ENCODE measurements around the gene ALDH1A3.

Gene ALDH1A3

GRCh38 chr15:100873029-100873677, 6.5 kb upstream of the ALDH1A3 start:
- Histone ChIP-seq H3K36me3 (ENCODE audit: control insufficient read depth, insufficient read depth, low read length) (no peaks in the 10 kb centered on the region), H3K4me1 (ENCODE audit: control insufficient read depth, insufficient read depth, low read length, poor library complexity, severe bottlenecking) (no peaks in the 10 kb centered on the region), H3K27ac (ENCODE audit: low read depth, low read length, severe bottlenecking) (no peak overlapping the region), H3K4me3 (ENCODE audit: extremely low read depth, insufficient read depth, low read length, poor library complexity, severe bottlenecking) (no peak overlapping the region), H3K9me3 (ENCODE audit: control insufficient read depth, low read length) (peaks cover 10% of the 10 kb centered on the region)
- 70% methylated on average over 1 of the region's 2 CpGs; no CpG with 5 or more reads in 1 of the 2 experiments for WGBS, 2 experiments (ENCODE audit: insufficient coverage in 2 of 2)

DNA sequence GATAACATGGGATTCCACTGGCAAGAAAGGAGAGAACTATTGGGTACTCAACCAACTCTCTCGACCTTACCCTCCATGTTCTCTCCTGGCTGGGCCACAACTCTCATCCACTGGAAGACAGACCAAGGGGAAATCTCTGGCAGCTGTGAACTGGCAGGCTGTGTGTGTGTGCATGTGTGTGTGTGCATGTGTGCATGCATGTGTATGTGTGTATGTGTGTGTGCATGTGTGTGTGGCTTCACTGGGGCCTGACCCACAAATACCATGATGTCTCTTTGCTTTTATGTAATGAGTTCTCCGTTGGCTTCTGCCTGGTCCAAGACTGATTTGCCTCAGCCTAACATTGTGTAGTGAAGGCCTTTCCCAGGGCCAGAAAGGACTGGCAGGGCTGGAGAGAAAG, 4.1 kb upstream of the ALDH1A3 start:
- peaks cover 4% of the 10 kb centered on the region for H3K4me1 ChIP-seq (ENCODE audit: control insufficient read depth, insufficient read depth, low read length, poor library complexity, severe bottlenecking)
- no peaks in the 10 kb centered on the region for H3K36me3 ChIP-seq (ENCODE audit: control insufficient read depth, insufficient read depth, low read length)
- no peak overlapping the region for H3K27ac ChIP-seq (ENCODE audit: low read depth, low read length, severe bottlenecking)
- no peaks in the 10 kb centered on the region for H3K9me3 ChIP-seq (ENCODE audit: control insufficient read depth, low read length)
- no peak overlapping the region for H3K4me3 ChIP-seq (ENCODE audit: extremely low read depth, insufficient read depth, low read length, poor library complexity, severe bottlenecking)
- WGBS, 2 experiments (ENCODE audit: insufficient coverage in 2 of 2), result 73 to 80% methylated on average over 1 of the region's 2 CpGs

GRCh38 chr15:100875976-100876375, 3.7 kb upstream of the ALDH1A3 start:
- WGBS, 2 experiments (ENCODE audit: insufficient coverage in 2 of 2), result 77 to 98% methylated on average over 5 to 6 of the region's 7 CpGs
- no peak overlapping the region for H3K4me3 ChIP-seq (ENCODE audit: extremely low read depth, insufficient read depth, low read length, poor library complexity, severe bottlenecking)
- no peaks in the 10 kb centered on the region for H3K36me3 ChIP-seq (ENCODE audit: control insufficient read depth, insufficient read depth, low read length)
- no peaks in the 10 kb centered on the region for H3K9me3 ChIP-seq (ENCODE audit: control insufficient read depth, low read length)
- no peak overlapping the region for H3K27ac ChIP-seq (ENCODE audit: low read depth, low read length, severe bottlenecking)
- peaks cover 4% of the 10 kb centered on the region for H3K4me1 ChIP-seq (ENCODE audit: control insufficient read depth, insufficient read depth, low read length, poor library complexity, severe bottlenecking)

- H3K4me3 ChIP-seq (ENCODE audit: extremely low read depth, insufficient read depth, low read length, poor library complexity, severe bottlenecking), result no peak overlapping the region
- peaks cover 4% of the 10 kb centered on the region for H3K4me1 ChIP-seq (ENCODE audit: control insufficient read depth, insufficient read depth, low read length, poor library complexity, severe bottlenecking)
- no peaks in the 10 kb centered on the region for H3K9me3 ChIP-seq (ENCODE audit: control insufficient read depth, low read length)
- H3K36me3 ChIP-seq (ENCODE audit: control insufficient read depth, insufficient read depth, low read length), result no peaks in the 10 kb centered on the region
- no peak overlapping the region for H3K27ac ChIP-seq (ENCODE audit: low read depth, low read length, severe bottlenecking)
- 85 to 97% methylated on average over 6 to 9 of the region's 10 CpGs for whole genome bisulfite sequencing, 2 experiments (ENCODE audit: insufficient coverage in 2 of 2)
Measured at GRCh38 chr15:100877551-100877950, 2.1 kb upstream of the ALDH1A3 start.

DNA sequence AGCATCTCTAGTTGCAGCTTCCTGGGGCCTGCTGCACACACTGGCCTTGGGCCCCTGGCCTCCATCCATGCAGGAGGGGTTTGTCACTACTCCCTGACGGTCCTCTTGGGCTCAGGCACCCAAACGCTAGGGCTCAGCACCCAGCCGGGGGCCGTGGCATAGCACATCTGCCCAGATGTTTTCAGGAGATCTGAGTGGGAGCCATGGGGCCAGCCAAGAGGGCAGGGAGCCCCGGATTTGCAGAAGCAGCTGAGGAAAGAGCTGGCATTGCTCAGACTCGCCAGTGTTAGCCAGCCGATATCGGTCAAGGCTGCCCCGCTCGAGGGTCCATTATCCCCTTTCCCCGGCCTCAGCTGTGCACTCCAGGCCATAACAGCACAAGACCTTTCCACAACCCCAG, 1.5 kb upstream of the ALDH1A3 start:
- H3K36me3 ChIP-seq (ENCODE audit: control insufficient read depth, insufficient read depth, low read length), result no peaks in the 10 kb centered on the region
- no peak overlapping the region for H3K4me3 ChIP-seq (ENCODE audit: extremely low read depth, insufficient read depth, low read length, poor library complexity, severe bottlenecking)
- H3K4me1 ChIP-seq (ENCODE audit: control insufficient read depth, insufficient read depth, low read length, poor library complexity, severe bottlenecking), result peaks cover 4% of the 10 kb centered on the region
- H3K27ac ChIP-seq (ENCODE audit: low read depth, low read length, severe bottlenecking), result no peak overlapping the region
- 82 to 84% methylated on average over 7 to 8 of the region's 11 CpGs for WGBS, 2 experiments (ENCODE audit: insufficient coverage in 2 of 2)
- H3K9me3 ChIP-seq (ENCODE audit: control insufficient read depth, low read length), result no peaks in the 10 kb centered on the region

GRCh38 chr15:100878648-100879047, 983 bp upstream of the ALDH1A3 start:
- Histone ChIP-seq H3K4me3 (ENCODE audit: extremely low read depth, insufficient read depth, low read length, poor library complexity, severe bottlenecking) (peak overlapping the region; percentile 19), H3K9me3 (ENCODE audit: control insufficient read depth, low read length) (no peaks in the 10 kb centered on the region), H3K4me1 (ENCODE audit: control insufficient read depth, insufficient read depth, low read length, poor library complexity, severe bottlenecking) (peaks cover 4% of the 10 kb centered on the region), H3K36me3 (ENCODE audit: control insufficient read depth, insufficient read depth, low read length) (no peaks in the 10 kb centered on the region), H3K27ac (ENCODE audit: low read depth, low read length, severe bottlenecking) (no peak overlapping the region)
- 10 to 11% methylated on average over 6 to 7 of the region's 12 CpGs for WGBS, 2 experiments (ENCODE audit: insufficient coverage in 2 of 2)

DNA sequence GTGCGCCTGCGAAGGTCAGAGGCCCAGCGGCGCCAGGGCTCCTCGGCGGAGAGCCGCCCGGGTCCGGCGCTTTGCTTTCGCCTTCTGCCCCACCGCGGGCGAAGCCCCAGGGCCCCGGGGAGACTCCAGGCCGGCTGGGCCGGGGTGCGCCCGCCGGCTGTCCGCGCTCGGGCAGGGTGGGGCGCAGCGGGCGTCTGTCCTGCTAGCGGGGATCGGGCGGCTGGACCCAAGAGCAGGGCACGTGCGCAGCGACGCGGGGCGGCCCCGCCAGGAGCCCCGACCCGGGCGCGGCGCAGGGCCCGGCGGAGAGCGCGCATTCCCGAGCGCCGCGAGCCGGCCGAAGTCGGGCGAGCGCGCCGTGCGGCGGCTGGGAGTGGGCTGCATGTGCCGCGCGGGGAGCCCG, 569 bp upstream of the ALDH1A3 start:
- Histone ChIP-seq H3K36me3 (ENCODE audit: control insufficient read depth, insufficient read depth, low read length) (no peaks in the 10 kb centered on the region), H3K27ac (ENCODE audit: low read depth, low read length, severe bottlenecking) (no peak overlapping the region), H3K4me3 (ENCODE audit: extremely low read depth, insufficient read depth, low read length, poor library complexity, severe bottlenecking) (peak overlapping the region; percentile 33), H3K4me1 (ENCODE audit: control insufficient read depth, insufficient read depth, low read length, poor library complexity, severe bottlenecking) (peaks cover 4% of the 10 kb centered on the region), H3K9me3 (ENCODE audit: control insufficient read depth, low read length) (no peaks in the 10 kb centered on the region)
- 0% methylated on average over 46 to 58 of the region's 62 CpGs for WGBS, 2 experiments (ENCODE audit: insufficient coverage in 2 of 2)

DNA sequence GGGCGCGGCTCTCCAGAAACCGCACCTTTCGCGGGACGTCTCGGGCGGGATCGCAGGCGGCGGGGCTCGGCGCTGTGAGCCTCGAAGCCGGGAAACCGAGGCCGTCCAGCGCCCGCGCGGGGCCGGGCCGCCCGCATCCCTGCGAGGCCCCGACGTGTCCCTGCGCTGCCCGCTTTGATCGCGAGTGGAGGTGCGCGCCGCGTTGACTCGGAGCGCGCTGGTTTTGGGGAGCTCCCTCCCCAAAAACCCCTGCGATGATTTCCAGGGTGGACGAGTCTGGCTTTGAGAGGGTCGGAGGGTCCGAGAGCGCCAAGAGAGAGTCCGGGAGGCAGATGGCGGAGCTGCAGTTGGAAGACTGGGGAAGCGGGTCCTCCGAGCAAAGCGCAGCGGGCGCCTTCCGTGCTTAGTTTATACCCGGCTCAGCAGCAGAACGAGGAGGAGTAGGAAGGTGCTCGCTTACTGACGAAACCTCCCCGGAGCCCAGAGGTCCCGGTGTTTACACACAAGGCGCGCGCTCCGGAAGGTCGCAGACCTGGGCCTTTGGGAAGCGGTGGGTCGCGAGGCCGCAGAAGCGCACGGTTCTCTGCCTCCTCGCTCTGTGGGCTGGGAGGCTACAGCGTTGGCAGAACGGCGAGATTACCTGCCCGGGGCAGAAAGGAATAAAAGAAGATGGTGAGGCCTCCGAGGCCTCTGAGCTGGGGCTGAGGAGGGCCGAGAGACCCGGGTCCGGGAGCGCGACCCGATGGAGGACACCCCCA, 687 bp downstream of the ALDH1A3 start:
- Histone ChIP-seq H3K4me1 (ENCODE audit: control insufficient read depth, insufficient read depth, low read length, poor library complexity, severe bottlenecking) (peaks cover 4% of the 10 kb centered on the region), H3K36me3 (ENCODE audit: control insufficient read depth, insufficient read depth, low read length) (no peaks in the 10 kb centered on the region), H3K27ac (ENCODE audit: low read depth, low read length, severe bottlenecking) (no peak overlapping the region), H3K9me3 (ENCODE audit: control insufficient read depth, low read length) (no peaks in the 10 kb centered on the region), H3K4me3 (ENCODE audit: extremely low read depth, insufficient read depth, low read length, poor library complexity, severe bottlenecking) (peak overlapping the region; percentile 26)
- 3 to 5% methylated on average over 58 to 67 of the region's 80 CpGs for WGBS, 2 experiments (ENCODE audit: insufficient coverage in 2 of 2)

DNA sequence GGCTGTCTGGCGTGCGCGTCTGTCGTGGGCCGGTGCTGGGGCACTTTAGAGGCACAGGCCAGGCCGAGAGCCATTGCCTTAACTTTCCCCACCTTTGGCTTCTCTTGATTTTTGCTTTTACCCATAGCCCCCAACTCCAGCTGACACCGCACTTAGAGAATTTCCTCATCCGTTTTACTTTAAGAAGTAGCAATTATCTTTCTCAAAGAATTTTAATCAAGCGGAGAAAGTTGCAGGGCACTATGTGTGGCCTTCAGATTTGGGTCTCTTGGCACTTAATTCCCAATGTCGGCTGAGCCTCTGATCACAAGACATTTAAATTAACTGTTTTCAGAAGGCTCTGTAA, 1.2 kb downstream of the ALDH1A3 start:
- H3K9me3 ChIP-seq (ENCODE audit: control insufficient read depth, low read length), result no peaks in the 10 kb centered on the region
- H3K36me3 ChIP-seq (ENCODE audit: control insufficient read depth, insufficient read depth, low read length), result no peaks in the 10 kb centered on the region
- H3K4me1 ChIP-seq (ENCODE audit: control insufficient read depth, insufficient read depth, low read length, poor library complexity, severe bottlenecking), result peaks cover 4% of the 10 kb centered on the region
- 54% methylated on average over 9 of the region's 10 CpGs for WGBS, 2 experiments (ENCODE audit: insufficient coverage in 2 of 2)
- no peak overlapping the region for H3K4me3 ChIP-seq (ENCODE audit: extremely low read depth, insufficient read depth, low read length, poor library complexity, severe bottlenecking)
- no peak overlapping the region for H3K27ac ChIP-seq (ENCODE audit: low read depth, low read length, severe bottlenecking)

- no peak overlapping the region for H3K27ac ChIP-seq (ENCODE audit: low read depth, low read length, severe bottlenecking)
- WGBS, 2 experiments (ENCODE audit: insufficient coverage in 2 of 2), result 92 to 93% methylated on average over 12 to 14 of the region's 14 CpGs
- H3K4me1 ChIP-seq (ENCODE audit: control insufficient read depth, insufficient read depth, low read length, poor library complexity, severe bottlenecking), result peaks cover 4% of the 10 kb centered on the region
- no peaks in the 10 kb centered on the region for H3K36me3 ChIP-seq (ENCODE audit: control insufficient read depth, insufficient read depth, low read length)
- H3K9me3 ChIP-seq (ENCODE audit: control insufficient read depth, low read length), result no peaks in the 10 kb centered on the region
- H3K4me3 ChIP-seq (ENCODE audit: extremely low read depth, insufficient read depth, low read length, poor library complexity, severe bottlenecking), result no peak overlapping the region
Measured at GRCh38 chr15:100881573-100882336, 2.1 kb downstream of the ALDH1A3 start.

Data from mesodermal cell (in vitro differentiated cells).